GM18951 (cell line): ENCODE results near the gene TTC7B.

Experiments
- POLR2A ChIP-seq: IDR thresholded peaks from 4 replicates; pipeline ENCODE4 v1.6.1; 2011; ENCODE audit warnings: mild to moderate bottlenecking; ENCODE audit not compliant: insufficient read length, insufficient read depth; ENCODE audit errors: extremely low read depth
- in situ Hi-C: fragments of 300-500 bp; cut with MboI; formaldehyde crosslinking; loops from one replicate; pipeline ENCODE4 v1.12.0; 2022; ENCODE audit warnings: low sequenced_read_pairs, mixed read lengths, inconsistent platforms; ENCODE audit not compliant: unreplicated experiment

TTC7B gene

GRCh38 chr14:90614696-90615516 lies 201.3 kb downstream of the TTC7B start:
- in situ Hi-C loops = no loop called here
- TF ChIP-seq POLR2A = no peak

GRCh38 chr14:90613997-90614396 lies 202.2 kb downstream of the TTC7B start:
- TF ChIP-seq POLR2A = no peak
- in situ Hi-C loops = no loop called here

GRCh38 chr14:90613453-90613852 lies 202.8 kb downstream of the TTC7B start:
- TF ChIP-seq POLR2A = no peak
- in situ Hi-C loops = no loop called here

GRCh38 chr14:90612801-90613200 lies 203.4 kb downstream of the TTC7B start:
- no peak for TF ChIP-seq POLR2A
- in situ Hi-C loops = no loop called here

GRCh38 chr14:90611936-90612335 lies 204.3 kb downstream of the TTC7B start:
- in situ Hi-C loops = no loop called here
- TF ChIP-seq POLR2A = no peak

GRCh38 chr14:90611501-90611900 lies 204.7 kb downstream of the TTC7B start:
- in situ Hi-C loops = no loop called here
- no peak for TF ChIP-seq POLR2A

GRCh38 chr14:90610346-90611040 lies 205.7 kb downstream of the TTC7B start:
- in situ Hi-C loops = no loop called here
- TF ChIP-seq POLR2A = no peak

GRCh38 chr14:90609376-90609775 lies 206.9 kb downstream of the TTC7B start:
- in situ Hi-C loops = no loop called here

GRCh38 chr14:90608929-90609341 lies 207.3 kb downstream of the TTC7B start:
- TF ChIP-seq POLR2A = no peak
- in situ Hi-C loops = no loop called here

More at GRCh38 chr14:90609376-90609775, 206.9 kb downstream of the TTC7B start:
- no peak for TF ChIP-seq POLR2A

- in situ Hi-C loops = no loop called here
- no peak for TF ChIP-seq POLR2A
Observed at GRCh38 chr14:90608281-90608680, 207.9 kb downstream of the TTC7B start.

GRCh38 chr14:90607141-90607540 lies 209.1 kb downstream of the TTC7B start:
- TF ChIP-seq POLR2A = no peak
- in situ Hi-C loops = no loop called here

GRCh38 chr14:90606434-90606833 lies 209.8 kb downstream of the TTC7B start:
- in situ Hi-C loops = no loop called here
- no peak for TF ChIP-seq POLR2A

GRCh38 chr14:90605430-90605829 lies 210.8 kb downstream of the TTC7B start:
- in situ Hi-C loops = no loop called here
- TF ChIP-seq POLR2A = no peak

GRCh38 chr14:90604356-90604755 lies 211.9 kb downstream of the TTC7B start:
- no peak for TF ChIP-seq POLR2A
- in situ Hi-C loops = no loop called here
